NCI-H2081 treated with DMSO at 0.1 percent for 48 hours (cell line): ENCODE measurements around the gene RPS5.
"Not testable (repeated sequence)": the region's sequence is repeated elsewhere in the genome, so short reads cannot be mapped to it uniquely, and the experiment has no call there.

Experiments used
- DNase-seq: peaks from one replicate; lab custom pipeline; 2025; lab: John Stamatoyannopoulos, UW

RPS5 gene

DNA sequence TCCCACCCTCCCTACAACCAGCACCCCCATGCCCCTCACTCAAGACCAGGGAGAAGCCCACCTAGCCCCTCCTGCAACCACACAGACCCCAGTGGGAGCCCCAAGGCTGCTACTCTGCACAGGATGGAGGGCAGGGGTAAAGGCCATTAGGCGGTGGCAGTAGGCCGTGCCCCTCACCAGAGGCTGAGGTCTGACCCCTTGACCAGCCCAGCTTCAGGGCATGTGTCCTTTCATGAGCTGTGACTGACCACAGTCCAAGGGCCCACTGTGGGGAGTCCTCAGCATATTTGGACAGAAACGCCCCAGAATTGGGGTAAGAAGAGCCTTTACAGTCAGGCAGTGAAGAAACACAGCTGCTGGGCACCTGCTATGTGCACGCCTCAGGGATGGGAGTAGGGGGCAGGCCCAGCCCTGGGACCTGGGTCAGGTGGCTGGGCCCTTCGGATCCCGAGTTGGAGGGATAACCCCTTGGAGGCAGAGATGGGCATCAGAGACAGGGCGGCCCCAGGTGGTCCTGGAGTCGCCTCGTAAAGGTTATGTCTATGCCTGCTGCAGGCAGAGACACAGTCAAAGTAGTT is 1.7 kb upstream of the RPS5 start:
- no peak for DNase-seq

DNA sequence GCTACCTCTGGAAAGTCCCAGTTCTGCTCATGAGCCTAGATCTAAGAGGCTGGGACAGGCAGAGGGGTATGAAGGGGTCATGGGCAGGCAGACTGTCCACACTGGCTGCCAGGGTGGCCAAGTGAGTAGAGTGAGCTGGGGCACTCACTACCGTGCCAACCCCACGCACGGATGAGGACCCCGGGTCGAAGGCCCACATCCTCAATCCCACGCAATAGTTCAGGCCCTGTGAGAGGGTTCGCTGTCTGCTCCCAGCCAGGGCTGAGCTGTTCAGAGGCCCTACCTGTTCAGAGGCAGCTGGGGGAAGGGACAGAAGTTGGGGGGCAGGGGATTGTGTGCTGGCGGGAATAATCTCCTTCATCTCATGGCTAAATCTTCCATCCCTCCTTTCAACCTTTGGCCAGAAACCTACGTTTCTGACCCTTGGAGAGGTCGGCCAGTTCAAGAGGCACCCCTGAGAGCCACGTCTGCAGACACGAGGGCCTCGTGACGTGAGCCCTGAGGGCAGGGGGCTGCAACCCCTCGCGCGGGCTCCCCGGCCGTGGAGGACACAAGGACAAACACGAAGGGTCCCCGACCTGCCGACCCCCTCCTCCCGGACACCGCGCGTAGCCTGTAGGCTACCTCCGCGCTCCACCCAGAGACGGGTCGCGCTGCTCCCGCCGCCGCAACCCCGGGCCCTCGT is 1.0 kb upstream of the RPS5 start:
- no peak for DNase-seq

DNA sequence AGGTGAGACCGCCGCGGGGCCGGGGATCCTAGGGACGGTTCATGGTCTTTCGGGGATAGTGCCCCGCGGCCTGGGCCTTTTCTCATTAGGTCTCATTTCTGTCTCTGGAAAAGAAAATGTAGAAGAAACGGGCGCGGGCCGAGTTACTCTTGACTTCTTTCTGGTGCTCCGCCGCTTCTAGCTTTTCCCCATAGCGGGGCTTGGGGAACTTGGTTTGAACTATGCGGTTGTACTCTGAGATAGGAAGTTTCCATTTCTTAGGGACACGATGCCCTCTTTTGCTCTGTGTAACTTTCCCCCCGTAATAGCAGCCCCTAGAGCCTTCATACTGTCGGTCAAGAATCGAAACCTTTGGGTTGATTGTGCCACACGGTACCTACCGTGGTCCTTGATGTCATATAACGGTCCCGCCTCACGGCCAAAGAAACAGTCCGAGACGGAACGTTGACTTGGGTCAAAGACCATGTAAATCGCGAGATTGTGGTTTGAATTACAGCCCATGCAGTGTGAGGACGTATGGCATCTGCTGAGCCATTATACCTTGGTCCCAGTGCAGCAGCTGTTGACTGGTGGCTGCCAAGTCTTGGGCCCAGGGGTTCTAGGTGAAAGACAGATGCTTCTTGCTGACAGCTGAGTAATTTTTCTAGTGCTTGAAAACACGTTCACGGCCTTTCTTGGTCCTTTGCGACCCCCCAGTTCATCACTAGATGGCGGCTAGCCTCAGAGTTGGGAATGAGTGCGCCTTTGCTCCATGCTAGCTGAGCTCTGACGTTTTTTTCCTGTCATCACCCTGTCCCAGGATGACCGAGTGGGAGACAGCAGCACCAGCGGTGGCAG is 487 bp downstream of the RPS5 start:
- DNase-seq, result no peak

DNA sequence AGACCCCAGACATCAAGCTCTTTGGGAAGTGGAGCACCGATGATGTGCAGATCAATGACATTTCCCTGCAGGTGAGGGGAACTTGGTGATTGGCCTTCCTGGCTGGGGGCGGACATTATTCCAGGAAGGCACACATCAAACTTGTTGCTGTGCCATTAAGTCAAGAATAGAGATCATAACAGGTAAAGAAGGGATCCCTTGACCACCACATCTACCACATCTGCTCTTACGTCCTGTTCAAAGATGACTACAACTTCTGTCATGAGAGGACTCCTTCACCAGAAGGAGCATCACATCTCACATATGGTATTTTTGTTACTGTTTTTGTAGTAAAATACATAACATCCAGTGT is 1.1 kb downstream of the RPS5 start:
- DNase-seq, result no peak

DNA sequence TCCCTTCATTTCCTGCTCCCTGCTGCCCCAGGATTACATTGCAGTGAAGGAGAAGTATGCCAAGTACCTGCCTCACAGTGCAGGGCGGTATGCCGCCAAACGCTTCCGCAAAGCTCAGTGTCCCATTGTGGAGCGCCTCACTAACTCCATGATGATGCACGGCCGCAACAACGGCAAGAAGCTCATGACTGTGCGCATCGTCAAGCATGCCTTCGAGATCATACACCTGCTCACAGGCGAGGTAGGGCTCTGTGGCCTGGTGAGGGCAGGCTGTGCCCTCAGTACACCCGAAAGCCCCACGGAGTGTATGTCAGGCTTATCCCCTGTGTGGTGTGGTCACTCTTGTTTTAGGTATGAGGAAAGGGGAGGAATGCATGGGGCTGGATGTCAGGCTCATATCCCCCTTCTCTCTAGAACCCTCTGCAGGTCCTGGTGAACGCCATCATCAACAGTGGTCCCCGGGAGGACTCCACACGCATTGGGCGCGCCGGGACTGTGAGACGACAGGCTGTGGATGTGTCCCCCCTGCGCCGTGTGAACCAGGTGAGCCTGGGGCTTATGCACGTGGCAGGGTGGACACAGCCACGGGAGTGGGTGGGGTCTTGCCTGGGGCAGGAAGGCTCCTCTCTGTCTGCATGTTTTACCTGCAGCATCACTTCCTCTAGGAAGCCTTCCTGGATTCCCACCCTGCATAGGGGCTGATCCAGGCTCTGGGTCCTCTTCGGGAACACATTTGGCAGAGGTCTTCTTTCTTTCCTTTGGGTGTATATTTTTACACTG is 6.1 kb downstream of the RPS5 start:
- DNase-seq, result no peak

DNA sequence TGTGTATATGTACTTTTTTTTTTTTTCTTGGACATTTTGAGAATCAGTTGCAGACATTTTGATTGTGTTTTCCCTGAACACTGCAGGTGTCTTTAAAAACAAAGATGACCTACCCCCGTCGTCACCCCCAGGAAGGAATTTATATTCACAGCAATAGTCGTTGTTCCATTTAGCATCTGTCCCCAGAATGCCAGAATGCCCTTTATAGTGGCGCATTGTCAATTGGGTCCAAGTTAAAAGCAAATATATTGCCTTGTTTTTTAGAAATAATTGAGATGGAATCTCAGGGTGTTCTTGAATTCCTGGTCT is 6.6 kb downstream of the RPS5 start:
- no peak for DNase-seq

DNA sequence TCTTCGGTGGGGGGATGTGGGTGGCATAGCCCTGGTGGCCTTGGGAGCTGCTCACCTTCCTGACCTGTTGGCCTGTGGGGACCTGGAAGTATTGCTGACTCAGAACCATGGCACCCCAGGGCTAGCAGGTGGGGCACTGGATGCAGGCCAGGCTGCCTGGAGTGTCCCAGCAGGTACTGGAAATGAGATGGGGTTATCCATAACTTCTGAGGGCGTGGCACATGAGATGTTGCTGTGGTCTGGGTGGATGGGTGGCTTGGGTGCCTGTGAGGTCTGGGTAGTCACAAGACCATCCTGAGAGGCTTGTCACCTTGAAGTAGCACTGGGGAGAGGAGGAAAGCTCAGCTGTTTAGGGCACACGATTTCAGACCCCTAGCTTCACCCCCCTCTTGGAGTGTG is 7.8 kb downstream of the RPS5 start:
- no peak for DNase-seq

DNA sequence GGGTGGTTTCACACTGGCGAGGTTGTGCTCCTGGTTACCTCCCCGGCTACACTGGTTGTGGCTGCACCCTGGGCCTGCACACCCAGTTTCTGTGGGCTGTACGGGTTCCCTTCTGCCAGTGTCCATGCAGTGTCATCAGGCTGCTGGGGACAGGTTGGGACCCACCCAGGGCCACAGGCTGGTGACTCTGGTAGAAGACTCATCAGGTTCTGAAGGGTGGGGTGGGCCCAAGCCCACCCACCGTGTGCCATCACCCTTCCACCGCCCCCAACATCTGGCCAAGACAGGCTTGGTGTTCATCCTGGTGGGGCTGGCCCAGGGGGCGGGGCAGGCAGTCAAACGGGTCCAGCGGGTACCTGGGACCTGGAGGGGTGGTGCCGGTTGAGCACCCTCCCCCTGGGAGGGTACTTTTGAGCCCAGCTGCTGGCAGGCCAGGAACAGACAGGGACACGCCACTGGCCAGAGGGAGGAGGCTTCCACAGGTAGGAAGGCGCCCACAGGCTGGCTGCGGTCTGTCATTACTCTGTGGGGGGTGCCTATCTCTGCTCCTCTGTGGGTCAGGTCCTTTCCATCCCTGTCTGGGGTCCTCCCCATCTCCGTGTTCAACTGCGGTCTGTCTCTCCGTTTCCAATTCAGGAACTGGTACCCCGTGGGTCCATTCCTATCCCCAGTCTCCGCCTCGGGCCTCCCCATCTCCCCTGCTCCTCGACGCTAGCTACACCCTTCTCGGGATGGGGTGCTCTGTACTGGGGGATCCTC is 8.3 kb downstream of the RPS5 start, which contains the start of gene RNF225:
RNF225 (plus strand) TSS at position 437 of the 759 bp plus-strand sequence. CDS start 434 bp downstream, outside the sequence.
- no peak for DNase-seq

DNA sequence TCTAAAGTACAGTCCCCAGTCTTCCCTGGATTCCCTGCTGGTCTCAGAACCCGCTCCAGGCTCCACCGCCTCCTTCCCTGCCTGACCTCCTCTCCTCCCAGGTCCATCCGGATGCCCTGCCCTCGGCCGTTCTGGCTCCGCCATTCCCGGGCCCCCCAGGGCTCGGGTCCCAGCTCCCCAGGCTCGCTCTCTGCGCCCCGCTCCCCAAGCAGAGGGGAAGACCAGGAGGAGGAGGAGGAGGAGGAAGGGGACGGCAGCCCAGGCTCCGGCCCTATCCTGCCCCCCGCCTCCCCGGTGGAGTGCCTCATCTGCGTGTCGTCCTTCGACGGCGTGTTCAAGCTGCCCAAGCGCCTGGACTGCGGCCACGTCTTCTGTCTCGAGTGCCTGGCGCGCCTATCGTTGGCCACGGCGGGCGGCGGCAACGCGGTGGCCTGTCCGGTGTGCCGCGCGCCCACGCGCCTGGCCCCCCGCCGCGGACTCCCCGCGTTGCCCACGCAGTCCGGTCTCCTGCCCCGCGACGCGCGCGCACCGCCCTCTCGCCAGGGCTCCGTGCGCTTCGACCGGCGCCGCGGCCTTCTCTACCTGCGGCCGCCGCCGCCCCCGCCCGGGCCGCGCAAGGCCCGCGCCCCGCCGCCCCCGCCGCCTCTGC is 9.0 kb downstream of the RPS5 start:
- no peak for DNase-seq

DNA sequence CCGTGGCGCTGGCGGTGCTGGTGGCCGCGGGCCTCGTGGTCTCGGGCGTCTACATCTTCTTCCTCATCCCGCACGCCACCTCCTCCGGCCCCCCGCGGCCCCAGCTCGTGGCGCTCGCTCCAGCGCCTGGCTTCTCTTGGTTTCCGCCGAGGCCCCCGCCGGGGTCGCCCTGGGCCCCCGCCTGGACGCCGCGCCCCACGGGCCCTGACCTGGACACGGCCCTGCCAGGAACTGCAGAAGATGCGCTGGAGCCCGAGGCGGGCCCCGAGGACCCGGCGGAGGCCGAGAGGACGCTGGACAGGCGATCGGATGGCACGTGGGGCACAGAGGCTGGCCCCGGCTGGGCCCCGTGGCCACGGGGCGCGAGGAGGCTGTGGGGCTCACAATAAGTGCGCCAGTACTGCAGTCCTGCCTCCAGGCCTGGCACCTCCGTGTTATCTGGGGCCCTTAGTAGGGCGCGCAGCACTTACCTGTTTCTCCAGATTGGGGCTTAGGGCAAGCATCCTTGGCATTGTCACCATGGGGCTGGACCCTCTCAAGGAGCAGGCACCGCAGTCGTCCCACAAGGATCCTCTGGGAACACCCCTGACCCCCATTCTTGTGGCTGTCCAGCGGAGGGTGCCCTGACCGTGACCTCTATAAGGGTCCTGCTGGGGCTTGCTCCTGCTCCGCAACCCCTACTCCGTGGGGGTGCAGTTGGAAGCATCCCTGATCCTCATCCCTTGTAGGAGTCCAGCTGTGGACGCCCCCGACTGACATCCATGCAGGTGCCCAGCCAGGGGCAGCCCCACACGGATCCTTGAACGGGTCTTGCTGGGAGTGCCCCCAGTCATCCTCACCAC is 9.8 kb downstream of the RPS5 start:
- DNase-seq, result no peak

DNA sequence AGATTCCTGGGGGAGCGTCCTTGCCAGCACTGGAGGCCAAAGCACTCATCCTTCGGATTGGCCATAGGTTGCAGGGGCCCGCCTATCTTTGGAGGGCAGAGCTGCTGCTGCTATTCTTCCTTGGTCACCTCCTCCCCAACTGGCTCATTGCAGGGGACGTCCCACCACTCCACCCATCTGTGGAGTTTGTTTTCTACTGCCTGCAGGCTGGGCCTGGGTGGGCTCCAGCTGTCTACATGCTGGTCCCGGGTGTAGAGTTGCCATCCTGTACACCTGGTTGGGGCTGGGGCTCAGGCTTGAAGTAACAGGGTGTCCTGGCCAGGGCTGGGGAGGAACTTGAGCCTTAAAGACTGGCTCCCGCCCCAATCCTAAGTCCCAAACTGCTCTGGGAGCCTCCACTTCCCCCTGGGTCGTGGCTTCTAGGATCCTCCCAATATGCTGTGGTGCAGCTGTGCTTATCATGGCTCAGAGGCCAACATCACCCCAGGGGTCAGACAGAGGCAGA is 10.5 kb downstream of the RPS5 start:
- DNase-seq, result no peak

DNA sequence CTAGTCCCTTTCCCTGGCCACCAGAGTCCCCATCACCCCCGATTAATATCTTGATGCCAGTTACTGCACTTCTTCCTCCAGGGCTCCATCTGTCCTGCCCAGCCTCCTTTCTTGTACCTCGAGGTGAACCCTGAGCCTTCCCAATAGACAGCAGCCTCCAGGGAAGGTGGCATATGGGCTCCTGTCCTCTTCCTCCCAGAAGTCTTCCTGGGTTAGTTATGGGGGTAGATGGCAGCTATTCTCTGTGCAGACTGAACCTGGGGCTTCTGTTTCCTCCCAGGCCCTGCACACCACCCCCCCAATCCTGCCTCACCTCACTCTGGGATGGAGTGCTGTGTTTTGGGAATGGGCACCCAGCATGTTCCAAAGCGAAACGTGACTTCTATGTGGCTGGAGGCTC is 11.0 kb downstream of the RPS5 start:
- DNase-seq, result no peak

DNA sequence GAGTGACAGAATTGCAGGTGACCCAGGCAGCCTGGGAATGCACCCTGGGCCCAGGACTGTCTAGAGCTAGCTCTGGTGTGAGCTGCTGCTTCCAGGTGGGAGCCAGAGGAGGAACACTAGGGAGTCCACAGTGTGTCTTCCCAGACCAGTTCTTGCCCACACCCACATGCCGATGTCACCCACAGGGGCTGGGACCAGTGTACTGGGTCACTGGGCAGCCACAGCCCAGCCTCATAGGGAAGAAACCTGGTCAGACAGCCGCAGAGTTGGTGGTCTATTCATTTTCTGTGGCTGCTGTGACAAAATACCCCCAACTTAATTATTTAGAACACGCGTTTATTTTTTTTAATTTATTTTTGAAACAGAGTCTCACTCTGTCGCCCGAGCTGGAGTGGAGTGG is 11.5 kb downstream of the RPS5 start:
- DNase-seq, result no peak

DNA sequence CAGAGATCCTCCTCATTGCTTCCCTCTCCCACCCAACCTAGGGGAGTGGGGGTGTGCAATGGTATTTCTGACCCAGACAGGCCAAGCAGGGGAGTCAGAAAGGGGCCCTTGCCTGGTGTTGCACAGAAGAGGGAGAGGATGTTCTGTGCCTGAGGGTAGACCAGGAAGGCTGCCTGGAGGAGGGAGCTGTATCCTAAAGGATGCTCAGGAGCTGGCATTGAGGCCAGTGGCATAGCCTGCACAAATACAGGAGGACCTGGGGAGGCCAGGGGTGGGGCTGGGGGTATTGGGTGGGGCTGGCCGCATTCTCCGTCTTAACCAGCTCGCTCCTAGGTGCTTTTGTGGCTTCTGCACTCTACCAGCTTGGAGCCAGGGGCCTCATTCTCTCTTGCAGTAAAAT is 12.8 kb downstream of the RPS5 start:
- DNase-seq, result no peak

DNA sequence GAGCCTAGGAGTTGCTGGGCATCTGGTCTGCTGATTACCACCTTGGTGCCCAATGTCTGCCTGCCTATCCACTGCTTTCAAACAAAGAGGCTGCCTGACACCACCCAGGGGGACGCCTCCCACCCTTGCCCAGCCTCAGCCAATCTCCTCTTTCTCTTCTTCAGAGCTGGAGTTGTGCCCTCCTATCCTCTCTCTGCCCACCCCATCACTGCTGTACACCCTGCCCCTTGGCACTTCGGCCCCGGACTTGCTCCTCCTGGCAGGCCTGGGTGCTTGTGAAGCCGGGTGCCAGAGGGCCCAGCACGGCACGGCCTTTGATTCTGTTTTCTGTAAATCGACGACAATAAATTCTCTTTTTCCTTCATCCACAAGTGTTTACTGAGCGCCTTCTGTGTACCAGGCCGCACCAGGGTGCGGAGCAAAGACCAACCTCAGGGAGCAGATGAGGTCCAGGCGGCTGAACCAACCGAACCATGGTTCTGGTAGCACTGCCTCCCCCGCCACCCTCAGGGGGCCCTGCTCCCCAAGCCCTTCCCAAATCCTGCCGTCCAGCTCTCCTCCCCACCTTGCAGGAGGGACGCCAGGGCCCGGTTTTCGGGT is 13.3 kb downstream of the RPS5 start:
- no peak for DNase-seq

DNA sequence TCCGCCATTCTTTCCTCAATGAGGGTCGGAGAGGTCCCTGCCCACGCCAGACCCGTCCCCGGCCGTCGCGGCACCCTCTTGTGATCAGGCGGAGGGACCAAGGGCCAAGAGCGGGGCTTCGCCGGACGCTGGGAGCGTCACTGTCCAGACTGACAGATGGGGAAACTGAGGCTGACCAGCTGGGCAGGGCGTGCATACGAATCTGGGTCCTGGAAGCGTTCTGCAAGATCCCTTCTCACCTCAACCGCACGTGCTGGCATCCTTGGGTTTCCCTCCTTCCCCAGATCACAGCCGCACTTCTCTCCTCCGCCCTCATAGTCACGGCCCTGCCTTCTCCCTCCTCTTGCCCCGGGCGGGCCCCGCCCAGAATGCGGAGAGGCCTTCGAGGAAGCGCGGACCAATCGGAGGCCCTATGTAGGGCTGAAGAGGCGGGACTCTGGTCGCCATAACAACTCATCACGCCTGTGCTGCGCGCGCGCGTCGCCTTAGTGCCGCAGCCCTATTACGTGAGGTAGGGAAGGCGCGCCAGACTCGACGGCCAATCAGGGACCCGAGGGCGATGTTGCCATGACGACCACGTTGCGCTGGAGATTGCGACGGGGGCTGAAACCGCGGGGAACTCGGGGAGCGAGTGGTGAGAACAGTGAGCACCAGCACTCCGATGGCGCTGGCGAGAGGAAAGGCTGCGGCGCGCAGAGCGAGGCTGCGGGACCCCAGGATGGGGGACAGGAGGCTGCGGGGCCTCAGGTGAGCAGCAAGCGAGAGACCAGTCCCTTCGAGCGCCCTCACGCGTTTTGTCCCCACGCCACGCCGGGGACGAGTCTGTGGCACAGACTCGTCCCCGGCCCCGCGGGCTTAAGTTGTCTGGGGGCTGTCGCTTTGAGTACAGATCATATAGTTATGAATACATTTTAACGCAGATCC is 14.1 kb downstream of the RPS5 start:
- DNase-seq, result peak; percentile 95

DNA sequence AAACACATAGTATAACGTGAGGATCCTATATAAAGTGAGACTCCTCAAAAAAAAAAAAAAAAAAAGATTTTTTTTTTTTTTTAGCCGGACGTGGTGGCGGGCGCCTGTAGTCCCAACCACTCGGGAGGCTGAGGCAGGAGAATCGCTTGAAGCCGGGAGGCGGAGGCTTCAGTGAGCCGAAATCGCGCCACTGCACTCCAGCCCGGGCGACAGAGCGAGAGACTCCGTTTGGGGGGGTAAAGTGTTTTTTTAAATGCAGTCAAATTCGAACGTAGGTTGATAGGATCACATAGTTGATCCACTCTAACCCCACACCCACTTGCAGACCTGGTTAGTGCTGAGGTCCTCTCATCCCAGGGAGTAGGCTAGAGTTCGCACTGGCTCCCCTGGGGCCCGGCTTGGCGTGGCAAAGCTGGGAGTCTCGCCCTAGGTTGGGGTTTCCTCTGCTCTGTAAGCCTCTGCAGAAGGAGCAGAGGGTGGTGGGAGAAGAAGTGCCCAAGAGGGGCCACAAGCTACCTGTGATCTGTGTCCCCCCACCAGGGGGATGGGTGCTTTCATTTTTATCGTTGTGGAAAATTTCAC is 14.9 kb downstream of the RPS5 start:
- no peak for DNase-seq

DNA sequence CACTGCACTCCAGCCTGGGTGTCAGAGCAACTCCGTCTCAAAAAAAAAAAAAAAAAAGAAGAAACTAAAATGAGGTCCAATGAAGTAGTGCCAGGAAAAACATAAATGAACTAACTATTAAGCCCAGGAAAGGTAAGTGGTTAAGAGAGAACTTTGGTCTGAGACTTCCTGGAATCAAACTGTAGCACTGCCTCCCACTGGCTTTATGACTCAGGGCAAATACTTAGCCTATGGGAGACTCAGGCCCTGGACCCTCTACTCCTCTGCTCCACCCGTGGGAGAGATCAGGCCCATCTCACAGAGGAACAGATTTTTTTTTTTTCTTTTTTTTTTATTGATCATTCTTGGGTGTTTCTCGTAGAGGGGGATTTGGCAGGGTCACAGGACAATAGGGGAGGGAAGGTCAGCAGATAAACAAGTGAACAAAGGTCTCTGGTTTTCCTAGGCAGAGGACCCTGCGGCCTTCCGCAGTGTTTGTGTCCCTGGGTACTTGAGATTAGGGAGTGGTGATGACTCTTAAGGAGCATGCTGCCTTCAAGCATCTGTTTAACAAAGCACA is 16.9 kb downstream of the RPS5 start:
- not testable (repeated sequence) for DNase-seq
